HEK293 (cell line): ENCODE results near the gene FERMT2.
"Not testable (repeated sequence)": the region's sequence is repeated elsewhere in the genome, so short reads cannot be mapped to it uniquely, and the experiment has no call there.

Experiments used
- CTCF ChIA-PET: fragments of 350-600 bp; formaldehyde crosslinking; extraction: SDS; loops from one replicate; lab custom pipeline; 2021; ENCODE audit warnings: antibody characterized with exemption; lab: Yijun Ruan, JAX
- POLR2A ChIA-PET: fragments of 300-600 bp; formaldehyde crosslinking; extraction: SDS; loops from one replicate; lab custom pipeline; 2020; ENCODE audit warnings: antibody characterized with exemption, inconsistent platforms; lab: Yijun Ruan, JAX
- H3K27ac ChIP-seq: fragments of 200-500 bp; sonication (Bioruptor generic); 2 replicates; pipeline ENCODE4 v1.5.1; 2014; ENCODE audit warnings: low read depth, low read length, control low read depth, inconsistent platforms; ENCODE audit errors: extremely low read depth
- H3K36me3 ChIP-seq, 2 experiments: fragments of 200-500 bp in 1 of 2; sonication (Bioruptor generic) in 1 of 2; 1 replicate in 1 of 2; 2 replicates in 1 of 2; pipeline ENCODE4 v1.5.1; 2014 to 2017; ENCODE audit warnings: inconsistent platforms in 2 of 2, low read length in 2 of 2; ENCODE audit not compliant: control insufficient read depth in 2 of 2, insufficient read depth in 1 of 2
- H3K4me1 ChIP-seq: fragments of 200-500 bp; sonication (Bioruptor generic); 2 replicates; pipeline ENCODE4 v1.5.1; 2014; ENCODE audit warnings: mild to moderate bottlenecking, low read length, inconsistent platforms; ENCODE audit not compliant: control insufficient read depth, insufficient read depth
- H3K4me3 ChIP-seq: 2 replicates; pipeline ENCODE4 v1.5.1; 2011; ENCODE audit warnings: low read depth, mild to moderate bottlenecking, control low read depth, low read length, moderate library complexity
- H3K9me3 ChIP-seq: fragments of 200-500 bp; sonication (Bioruptor generic); 2 replicates; pipeline ENCODE4 v1.5.1; 2014; ENCODE audit warnings: low read depth, low read length, inconsistent platforms; ENCODE audit not compliant: control insufficient read depth, insufficient read depth
- ZNF175 ChIP-seq: fragments of 450-650 bp; formaldehyde crosslinking; IDR thresholded peaks from 2 replicates; pipeline ENCODE4 v1.5.1; 2016; ENCODE audit warnings: missing biosample characterization, missing genetic modification characterization
- ZNF37A ChIP-seq: fragments of 450-650 bp; IDR thresholded peaks from 2 replicates; pipeline ENCODE4 v1.5.1; 2018; ENCODE audit warnings: missing biosample characterization, missing genetic modification characterization
- ZNF561 ChIP-seq: fragments of 450-650 bp; IDR thresholded peaks from 2 replicates; pipeline ENCODE4 v1.5.1; 2018; ENCODE audit warnings: missing biosample characterization, missing genetic modification characterization, borderline replicate concordance
- ZNF626 ChIP-seq: fragments of 450-650 bp; sonication (Bioruptor Pico); formaldehyde crosslinking; IDR thresholded peaks from 2 replicates; pipeline ENCODE4 v1.5.1; 2018; ENCODE audit warnings: missing biosample characterization, missing genetic modification characterization, inconsistent platforms
- ZNF645 ChIP-seq: fragments of 450-650 bp; formaldehyde crosslinking; IDR thresholded peaks from 2 replicates; pipeline ENCODE4; 2016; ENCODE audit warnings: missing biosample characterization, missing genetic modification characterization
- ZNF670 ChIP-seq: fragments of 450-650 bp; formaldehyde crosslinking; IDR thresholded peaks from 2 replicates; pipeline ENCODE4 v1.5.1; 2016; ENCODE audit warnings: missing biosample characterization, missing genetic modification characterization, low read depth
- ZNF768 ChIP-seq: fragments of 450-650 bp; formaldehyde crosslinking; IDR thresholded peaks from 2 replicates; pipeline ENCODE4 v1.5.1; 2018; ENCODE audit warnings: missing biosample characterization, mild to moderate bottlenecking, missing genetic modification characterization
- ZNF830 ChIP-seq: fragments of 450-650 bp; IDR thresholded peaks from 2 replicates; pipeline ENCODE4 v1.5.0; 2018; ENCODE audit warnings: missing biosample characterization, missing genetic modification characterization, low read depth, mild to moderate bottlenecking, moderate library complexity
- ZXDB ChIP-seq: fragments of 450-650 bp; formaldehyde crosslinking; IDR thresholded peaks from 2 replicates; pipeline ENCODE4 v1.5.1; 2016; ENCODE audit warnings: missing biosample characterization, missing genetic modification characterization
- TF ChIP-seq, protein P1 (sequence below): fragments of 450-650 bp; formaldehyde crosslinking; optimal IDR thresholded peaks from 2 replicates; pipeline ENCODE3; 2016; ENCODE audit warnings: missing biosample characterization, mild to moderate bottlenecking, missing genetic modification characterization
- TF ChIP-seq, protein P2 (sequence below): fragments of 450-650 bp; formaldehyde crosslinking; IDR thresholded peaks from 2 replicates; pipeline ENCODE4 v1.5.1; 2016; ENCODE audit warnings: missing biosample characterization, missing genetic modification characterization
- TF ChIP-seq, protein P3 (sequence below): fragments of 450-650 bp; formaldehyde crosslinking; IDR thresholded peaks from 2 replicates; pipeline ENCODE4 v1.5.1; 2016; ENCODE audit warnings: missing biosample characterization, missing genetic modification characterization

Gene FERMT2

GRCh38 chr14:52868911-52869618 is 81.8 kb downstream of the FERMT2 start:
- POLR2A ChIA-PET = no interaction called here
- Histone ChIP-seq H3K4me1 (no peaks in the 10 kb centered on the region), H3K4me3 (no peak overlapping the region), H3K36me3 (peaks cover 38 to 74% of the 10 kb centered on the region in 2 experiments), H3K27ac (no peak overlapping the region), H3K9me3 (no peaks in the 10 kb centered on the region)
- CTCF ChIA-PET = no interaction called here
- TF ChIP-seq, protein P1, sequence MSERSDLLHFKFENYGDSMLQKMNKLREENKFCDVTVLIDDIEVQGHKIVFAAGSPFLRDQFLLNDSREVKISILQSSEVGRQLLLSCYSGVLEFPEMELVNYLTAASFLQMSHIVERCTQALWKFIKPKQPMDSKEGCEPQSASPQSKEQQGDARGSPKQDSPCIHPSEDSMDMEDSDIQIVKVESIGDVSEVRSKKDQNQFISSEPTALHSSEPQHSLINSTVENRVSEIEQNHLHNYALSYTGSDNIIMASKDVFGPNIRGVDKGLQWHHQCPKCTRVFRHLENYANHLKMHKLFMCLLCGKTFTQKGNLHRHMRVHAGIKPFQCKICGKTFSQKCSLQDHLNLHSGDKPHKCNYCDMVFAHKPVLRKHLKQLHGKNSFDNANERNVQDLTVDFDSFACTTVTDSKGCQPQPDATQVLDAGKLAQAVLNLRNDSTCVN (tag by site-specific recombination) = no peak
- TF ChIP-seq ZNF561 (tag by site-specific recombination) (no peak), ZNF626 (tag by site-specific recombination) (no peak), ZNF645 (tag by site-specific recombination) (no peak), ZNF768 (tag by site-specific recombination) (no peak), ZNF830 (tag by site-specific recombination) (no peak)

DNA sequence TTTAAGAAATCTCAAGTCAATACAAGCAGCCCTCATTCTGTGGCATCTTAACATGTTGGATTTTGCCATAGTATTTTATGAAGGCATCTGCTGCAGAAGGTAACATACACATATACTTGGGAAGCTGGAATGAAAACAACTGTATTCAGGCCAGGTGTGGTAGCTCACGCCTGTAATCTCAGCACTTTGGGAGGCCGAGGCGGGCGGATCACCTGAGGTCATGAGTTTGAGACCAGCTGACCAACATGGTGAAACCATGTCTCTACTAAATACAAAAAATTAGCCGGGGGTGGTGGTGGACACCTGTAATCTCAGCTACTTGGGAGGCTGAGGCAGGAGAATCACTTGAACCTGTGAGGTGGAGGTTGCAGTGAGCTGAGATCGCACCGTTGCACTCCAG is 86.0 kb downstream of the FERMT2 start:
- POLR2A ChIA-PET, H3K4me3 ChIP-seq, H3K4me1 ChIP-seq, CTCF ChIA-PET, H3K9me3 ChIP-seq, H3K27ac ChIP-seq: not testable (repeated sequence)
- peaks cover 28 to 56% of the 10 kb centered on the region in 2 experiments for H3K36me3 ChIP-seq

DNA sequence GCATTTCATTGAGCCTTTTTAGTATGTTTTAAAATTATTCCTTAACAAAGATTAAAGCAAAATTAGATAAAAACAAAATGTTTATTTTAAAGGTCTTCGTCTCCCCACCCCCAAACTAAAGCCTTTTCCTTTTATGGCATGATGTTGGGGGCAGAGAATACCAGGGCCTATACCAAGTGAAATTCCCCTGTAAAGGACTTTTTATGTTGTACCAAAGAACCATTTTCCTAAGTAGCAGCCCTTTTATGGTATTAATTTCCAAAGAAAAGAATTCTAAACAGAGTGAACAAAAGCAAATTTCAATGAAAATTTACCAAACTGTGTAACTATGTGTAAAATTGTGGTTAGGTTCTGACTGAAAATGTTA is 87.5 kb downstream of the FERMT2 start:
- TF ChIP-seq ZNF670 (tag by site-specific recombination) (no peak), ZNF37A (tag by site-specific recombination) (no peak), ZXDB (tag by site-specific recombination) (no peak), ZNF175 (no peak)
- TF ChIP-seq, protein P2, sequence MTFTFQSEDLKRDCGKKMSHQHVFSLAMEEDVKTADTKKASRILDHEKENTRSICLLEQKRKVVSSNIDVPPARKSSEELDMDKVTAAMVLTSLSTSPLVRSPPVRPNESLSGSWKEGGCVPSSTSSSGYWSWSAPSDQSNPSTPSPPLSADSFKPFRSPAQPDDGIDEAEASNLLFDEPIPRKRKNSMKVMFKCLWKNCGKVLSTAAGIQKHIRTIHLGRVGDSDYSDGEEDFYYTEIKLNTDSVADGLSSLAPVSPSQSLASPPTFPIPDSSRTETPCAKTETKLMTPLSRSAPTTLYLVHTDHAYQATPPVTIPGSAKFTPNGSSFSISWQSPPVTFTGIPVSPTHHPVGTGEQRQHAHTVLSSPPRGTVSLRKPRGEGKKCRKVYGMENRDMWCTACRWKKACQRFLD (tag by site-specific recombination) = no peak
- TF ChIP-seq, protein P3, sequence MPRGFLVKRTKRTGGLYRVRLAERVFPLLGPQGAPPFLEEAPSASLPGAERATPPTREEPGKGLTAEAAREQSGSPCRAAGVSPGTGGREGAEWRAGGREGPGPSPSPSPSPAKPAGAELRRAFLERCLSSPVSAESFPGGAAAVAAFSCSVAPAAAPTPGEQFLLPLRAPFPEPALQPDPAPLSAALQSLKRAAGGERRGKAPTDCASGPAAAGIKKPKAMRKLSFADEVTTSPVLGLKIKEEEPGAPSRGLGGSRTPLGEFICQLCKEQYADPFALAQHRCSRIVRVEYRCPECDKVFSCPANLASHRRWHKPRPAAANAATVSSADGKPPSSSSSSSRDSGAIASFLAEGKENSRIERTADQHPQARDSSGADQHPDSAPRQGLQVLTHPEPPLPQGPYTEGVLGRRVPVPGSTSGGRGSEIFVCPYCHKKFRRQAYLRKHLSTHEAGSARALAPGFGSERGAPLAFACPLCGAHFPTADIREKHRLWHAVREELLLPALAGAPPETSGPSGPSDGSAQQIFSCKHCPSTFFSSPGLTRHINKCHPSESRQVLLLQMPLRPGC (tag by site-specific recombination) = no peak
- ChIA-PET CTCF (no interaction called here), POLR2A (no interaction called here)
- Histone ChIP-seq H3K4me1 (no peaks in the 10 kb centered on the region), H3K9me3 (no peaks in the 10 kb centered on the region), H3K36me3 (peaks cover 33 to 54% of the 10 kb centered on the region in 2 experiments), H3K27ac (no peak overlapping the region), H3K4me3 (no peak overlapping the region)
